DMS114 treated with DMSO at 0.1 percent for 48 hours (cell line): ENCODE data around the gene CPNE5.

ENCODE experiments used
- DNase-seq: peaks from one replicate; lab custom pipeline; 2025; ENCODE audit not compliant: unreplicated experiment; lab: John Stamatoyannopoulos, UW

The CPNE5 gene

GRCh38 chr6:36749829-36750489 is 89.3 kb downstream of the CPNE5 start:
- no peak for DNase-seq

GRCh38 chr6:36746251-36746650 is 93.0 kb downstream of the CPNE5 start:
- no peak for DNase-seq

- DNase-seq: no peak
These were observed 93.4 kb downstream of the CPNE5 start for GRCh38 chr6:36745836-36746235.

- DNase-seq: no peak
These were observed 94.0 kb downstream of the CPNE5 start for GRCh38 chr6:36745283-36745682.

- no peak for DNase-seq
These were observed 95.0 kb downstream of the CPNE5 start for GRCh38 chr6:36744304-36744673.

- no peak for DNase-seq
These were observed 95.5 kb downstream of the CPNE5 start for GRCh38 chr6:36743538-36744303.

- no peak for DNase-seq
These were observed 96.2 kb downstream of the CPNE5 start for GRCh38 chr6:36743032-36743431.

GRCh38 chr6:36742146-36742545 is 97.1 kb downstream of the CPNE5 start:
- DNase-seq: no peak

GRCh38 chr6:36740818-36741179 is 98.4 kb downstream of the CPNE5 start:
- DNase-seq: no peak

GRCh38 chr6:36739947-36740817 is 99.1 kb downstream of the CPNE5 start:
- DNase-seq: no peak

GRCh38 chr6:36738108-36738507 is 101.1 kb downstream of the CPNE5 start:
- no peak for DNase-seq

GRCh38 chr6:36737043-36737785 is 102.0 kb downstream of the CPNE5 start:
- DNase-seq: no peak

- no peak for DNase-seq
These were observed 103.9 kb downstream of the CPNE5 start for GRCh38 chr6:36735110-36736071.

- DNase-seq: no peak
These were observed 104.7 kb downstream of the CPNE5 start for GRCh38 chr6:36734486-36735060.

- DNase-seq: no peak
These were observed 105.9 kb downstream of the CPNE5 start for GRCh38 chr6:36733300-36733699.

GRCh38 chr6:36731622-36732310 is 107.5 kb downstream of the CPNE5 start:
- DNase-seq: no peak

GRCh38 chr6:36730424-36731380 is 108.5 kb downstream of the CPNE5 start:
- no peak for DNase-seq

- DNase-seq: no peak
These were observed 110.1 kb downstream of the CPNE5 start for GRCh38 chr6:36729161-36729524.
